GM10266 (cell line): Measurements from ENCODE around the gene AZU1.

Experiments used
- DNase-seq: peaks from one replicate; pipeline ENCODE4 v3.0.0; 2012; ENCODE audit errors: extremely low spot score
- TF ChIP-seq, protein P1 (sequence below): IDR thresholded peaks from 2 replicates; pipeline ENCODE4 v1.5.1; 2012; ENCODE audit warnings: mild to moderate bottlenecking, low read depth; ENCODE audit not compliant: control insufficient read depth, insufficient read depth; ENCODE audit errors: missing control alignments

The AZU1 gene

GRCh38 chr19:803686-804418 is 23.8 kb upstream of the AZU1 start:
- peak; percentile 50 for DNase-seq
- TF ChIP-seq, protein P1, sequence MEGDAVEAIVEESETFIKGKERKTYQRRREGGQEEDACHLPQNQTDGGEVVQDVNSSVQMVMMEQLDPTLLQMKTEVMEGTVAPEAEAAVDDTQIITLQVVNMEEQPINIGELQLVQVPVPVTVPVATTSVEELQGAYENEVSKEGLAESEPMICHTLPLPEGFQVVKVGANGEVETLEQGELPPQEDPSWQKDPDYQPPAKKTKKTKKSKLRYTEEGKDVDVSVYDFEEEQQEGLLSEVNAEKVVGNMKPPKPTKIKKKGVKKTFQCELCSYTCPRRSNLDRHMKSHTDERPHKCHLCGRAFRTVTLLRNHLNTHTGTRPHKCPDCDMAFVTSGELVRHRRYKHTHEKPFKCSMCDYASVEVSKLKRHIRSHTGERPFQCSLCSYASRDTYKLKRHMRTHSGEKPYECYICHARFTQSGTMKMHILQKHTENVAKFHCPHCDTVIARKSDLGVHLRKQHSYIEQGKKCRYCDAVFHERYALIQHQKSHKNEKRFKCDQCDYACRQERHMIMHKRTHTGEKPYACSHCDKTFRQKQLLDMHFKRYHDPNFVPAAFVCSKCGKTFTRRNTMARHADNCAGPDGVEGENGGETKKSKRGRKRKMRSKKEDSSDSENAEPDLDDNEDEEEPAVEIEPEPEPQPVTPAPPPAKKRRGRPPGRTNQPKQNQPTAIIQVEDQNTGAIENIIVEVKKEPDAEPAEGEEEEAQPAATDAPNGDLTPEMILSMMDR: no peak

GRCh38 chr19:804419-805165 is 23.0 kb upstream of the AZU1 start:
- TF ChIP-seq, protein P1: no peak
- DNase-seq: peak; percentile 33

- DNase-seq: peak; percentile 40
- TF ChIP-seq, protein P1: no peak
Observed at GRCh38 chr19:805166-805551, 22.5 kb upstream of the AZU1 start.

DNA sequence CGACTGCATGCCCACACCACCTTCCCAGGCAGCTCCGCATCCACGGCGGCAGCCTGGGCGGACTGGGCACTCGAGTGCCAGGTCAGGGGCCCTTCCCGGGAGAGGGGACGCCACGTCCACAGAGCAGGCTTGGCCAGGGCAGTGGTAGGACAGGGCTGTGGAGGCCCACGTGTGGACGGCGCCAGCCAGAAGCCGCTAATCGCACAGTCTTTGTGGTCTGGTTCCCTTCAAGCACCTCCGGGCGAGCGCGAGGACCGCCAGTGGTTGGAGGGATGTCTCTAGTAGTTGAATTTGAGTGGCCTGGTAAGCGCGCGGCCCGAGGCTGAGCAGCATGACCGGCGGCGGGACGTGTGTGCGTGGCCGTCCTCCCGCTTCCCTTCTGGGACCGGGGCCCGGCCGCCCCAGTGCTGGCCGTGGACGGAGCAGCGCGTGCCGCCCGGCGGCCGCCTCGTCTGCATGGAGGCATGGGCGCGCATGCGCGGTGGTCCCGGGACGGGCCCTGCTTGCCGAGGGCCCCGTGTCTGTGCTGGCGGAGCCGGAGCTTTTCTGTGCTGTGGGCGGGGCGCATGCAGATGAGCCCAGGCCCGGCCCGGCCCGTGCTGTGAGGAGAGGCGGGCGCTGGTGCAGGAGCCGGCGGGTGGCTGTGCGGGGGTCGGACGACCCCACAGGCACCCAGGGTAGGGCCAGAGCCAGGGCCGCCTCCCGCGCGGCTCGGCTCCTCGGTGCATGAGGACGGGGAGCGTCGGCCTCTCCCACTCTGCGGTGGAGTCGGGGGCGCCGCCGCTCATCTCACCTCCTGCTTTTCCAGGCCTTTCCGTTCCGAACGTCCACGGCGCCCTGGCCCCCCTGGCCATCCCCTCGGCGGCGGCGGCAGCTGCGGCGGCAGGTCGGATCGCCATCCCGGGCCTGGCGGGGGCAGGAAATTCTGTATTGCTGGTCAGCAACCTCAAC is 21.8 kb upstream of the AZU1 start:
- peak; percentile 45 for DNase-seq
- TF ChIP-seq, protein P1: no peak

- peak; percentile 56 for DNase-seq
- TF ChIP-seq, protein P1: no peak
Observed at GRCh38 chr19:806815-807421, 20.7 kb upstream of the AZU1 start.

DNA sequence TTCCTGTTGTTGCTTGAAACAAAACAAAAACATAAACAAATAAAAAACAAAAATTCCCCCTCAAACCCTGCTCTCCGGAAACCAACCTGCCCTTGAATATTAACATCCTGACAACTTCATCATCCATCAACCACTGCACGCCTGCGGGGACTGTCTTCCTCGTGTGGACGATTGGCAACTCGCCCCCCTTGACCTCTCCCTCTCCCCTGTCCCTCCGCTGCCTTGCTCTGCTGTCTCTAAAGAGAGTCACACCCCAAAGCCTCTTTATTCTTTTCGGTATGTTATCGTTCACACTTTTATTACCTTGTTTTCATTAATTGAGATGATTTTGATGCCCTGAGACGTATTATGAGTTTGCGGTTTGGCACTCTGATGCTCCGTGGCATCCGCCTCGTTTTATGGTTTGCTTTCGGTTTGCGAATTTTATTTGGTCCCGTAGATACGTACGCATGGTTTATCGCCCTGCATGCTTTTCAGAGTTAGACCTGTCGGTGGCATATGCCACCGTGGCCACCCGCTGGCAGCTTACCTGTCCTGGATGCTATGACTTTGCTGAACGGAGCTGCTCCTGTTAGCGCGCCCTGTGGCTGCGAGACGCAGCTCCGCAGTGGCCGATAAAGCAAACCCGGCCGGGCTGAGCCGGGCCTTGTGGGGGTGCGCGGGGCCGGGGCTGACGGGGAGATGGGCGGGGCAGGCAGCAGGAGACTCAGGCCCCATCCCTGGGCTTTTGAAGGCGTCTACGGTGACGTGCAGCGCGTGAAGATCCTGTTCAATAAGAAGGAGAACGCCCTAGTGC is 19.8 kb upstream of the AZU1 start:
- TF ChIP-seq, protein P1: no peak
- peak; percentile 38 for DNase-seq
